Activated CD8-positive, alpha-beta T cell treated with anti-CD3 and anti-CD28 coated beads for 36 hours (primary cell): ENCODE results near the gene GTF2IRD1. TPM values are rescaled to one million over a fixed set of nuclear protein-coding genes. Genes with fewer than 3 reads are reported as not detected.
A peak's percentile ranks its signal among the peaks of the same experiment; 100 is the strongest.

Source experiments
- ATAC-seq: fragments of 200-7000 bp; cut with Tn5 transposase; one replicate; pipeline ENCODE4 v1.10.0; 2021; ENCODE audit warnings: mild to moderate bottlenecking, moderate library complexity
- CTCF ChIA-PET: fragments of 350-600 bp; sonication (Branson Sonifier 250); formaldehyde crosslinking; loops from one replicate; lab custom pipeline; 2021; ENCODE audit warnings: antibody characterized with exemption; lab: Charles Lee
- POLR2A ChIA-PET: fragments of 350-600 bp; sonication (Branson Sonifier 250); formaldehyde crosslinking; loops from one replicate; lab custom pipeline; 2021; ENCODE audit warnings: antibody characterized with exemption; lab: Charles Lee
- DNase-seq: peaks from one replicate; pipeline ENCODE4 v3.0.0-alpha.2; 2020
- H3K27ac Mint-ChIP-seq: one replicate; pipeline ENCODE4 v1.8.0; 2021; ENCODE audit warnings: mild to moderate bottlenecking, mixed read lengths
- H3K27me3 Mint-ChIP-seq: one replicate; pipeline ENCODE4 v1.8.0; 2021; ENCODE audit warnings: mixed read lengths
- H3K36me3 Mint-ChIP-seq: one replicate; pipeline ENCODE4 v1.8.0; 2021; ENCODE audit warnings: low read depth, mixed read lengths
- H3K4me1 Mint-ChIP-seq: one replicate; pipeline ENCODE4 v1.8.0; 2021; ENCODE audit warnings: low read depth, mixed read lengths
- H3K4me3 Mint-ChIP-seq: one replicate; pipeline ENCODE4 v1.8.0; 2021; ENCODE audit warnings: mild to moderate bottlenecking, moderate library complexity, mixed read lengths
- H3K9me3 Mint-ChIP-seq: one replicate; pipeline ENCODE4 v1.8.0; 2021; ENCODE audit warnings: mixed read lengths
- CTCF ChIP-seq: fragments of 200-600 bp; IDR thresholded peaks from one replicate; pipeline ENCODE4 v1.8.0; 2022; ENCODE audit warnings: antibody characterized with exemption, mild to moderate bottlenecking
- intact Hi-C: fragments of 100-400 bp; cut with micrococcal nuclease; formaldehyde crosslinking; loops from one replicate; pipeline ENCODE4 v1.10.0; 2022
- total RNA-seq, 2 experiments: library from RNA; stranded (reverse); gene quantifications; one replicate each; pipeline ENCODE4 v1.2.3, GENCODE V29; 2021

Gene GTF2IRD1
- 1 to 10 TPM; 1.2 to 1.4 TPM for total RNA-seq

GRCh38 chr7:74453322-74454011 lies at the start of gene GTF2IRD1:
TSS of gene GTF2IRD1 (plus strand) at chr7:74453906. CDS start at chr7:74508081, 54,175 bp downstream.
- Mint-ChIP-seq H3K4me3 (peak within 1 kb of the TSS; percentile 58), H3K27ac (peak within 1 kb of the TSS; percentile 85), H3K4me1 (peaks cover 10% of the 10 kb centered on the region), H3K27me3 (peaks cover 12% of the 10 kb centered on the region), H3K36me3 (no peaks in the 10 kb centered on the region), H3K9me3 (no peaks in the 10 kb centered on the region)
- ATAC-seq: peak; percentile 15
- TF ChIP-seq CTCF: no peak
- ChIA-PET CTCF (no interaction called here), POLR2A (no interaction called here)
- intact Hi-C loops: loop anchor here (10.0 kb wide), 1 partner anchor 91 kb away; no protein-coding TSS in a partner anchor
- DNase-seq: peak; percentile 64

DNA sequence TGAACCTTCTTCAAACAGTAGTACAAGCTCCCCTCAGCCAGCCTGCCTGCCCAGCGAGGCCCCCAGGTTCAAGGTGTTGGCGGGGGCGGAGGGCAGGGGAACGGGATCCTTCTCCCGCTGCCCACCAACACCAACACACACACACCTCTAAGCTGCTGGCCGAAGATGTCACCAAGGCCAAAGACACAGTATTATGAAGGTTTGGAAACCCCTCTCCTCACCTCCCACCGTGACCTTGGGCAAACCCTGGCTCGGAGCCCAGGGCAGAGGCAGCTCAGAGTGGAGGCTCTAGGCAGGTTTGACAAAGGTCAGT lies 49.4 kb upstream of the GTF2IRD1 start:
- DNase-seq (no peak), ATAC-seq (no peak)
- no peak overlapping the region for H3K27ac Mint-ChIP-seq
- H3K9me3 Mint-ChIP-seq: no peaks in the 10 kb centered on the region
- no peak overlapping the region for H3K4me3 Mint-ChIP-seq
- H3K27me3 Mint-ChIP-seq: peaks cover 1% of the 10 kb centered on the region
- H3K4me1 Mint-ChIP-seq: no peaks in the 10 kb centered on the region
- TF ChIP-seq CTCF: no peak
- H3K36me3 Mint-ChIP-seq: no peaks in the 10 kb centered on the region
- ChIA-PET CTCF (interaction anchor here (2.6 to 11.5 kb wide), 2 partner anchors 13 to 199 kb away, joined by 8 to 197 read pairs; no protein-coding TSS in a partner anchor), POLR2A (no interaction called here)
- intact Hi-C loops: loop anchor here (10.0 kb wide), 1 partner anchor 340 kb away; no protein-coding TSS in a partner anchor

DNA sequence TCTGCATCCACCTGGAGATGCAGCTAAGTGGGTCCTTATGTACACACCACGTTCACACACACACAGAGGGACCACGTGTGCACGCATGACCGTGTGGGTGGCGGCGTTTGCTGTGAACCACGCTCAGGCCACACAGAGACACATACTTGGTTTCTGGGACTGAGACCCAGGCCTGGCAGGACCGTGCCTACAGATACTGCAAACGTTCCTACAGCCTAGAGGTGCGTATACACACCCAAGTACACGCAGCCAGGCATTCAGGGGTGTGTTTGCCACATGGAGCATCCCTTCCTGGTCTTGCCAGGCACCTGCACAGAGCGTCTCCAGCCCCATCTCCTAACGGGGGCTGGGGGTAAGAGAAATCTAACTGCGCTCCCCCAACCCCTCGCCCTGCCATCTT lies 49.0 kb upstream of the GTF2IRD1 start:
- Mint-ChIP-seq H3K27me3 (peaks cover 1% of the 10 kb centered on the region), H3K27ac (no peak overlapping the region), H3K9me3 (no peaks in the 10 kb centered on the region), H3K4me1 (no peaks in the 10 kb centered on the region), H3K36me3 (no peaks in the 10 kb centered on the region), H3K4me3 (no peak overlapping the region)
- CTCF ChIA-PET: interaction anchor here (0.6 to 11.5 kb wide), 4 partner anchors 9 to 272 kb away, joined by 3 to 197 read pairs (median 6); no protein-coding TSS in a partner anchor
- ATAC-seq (no peak), DNase-seq (no peak)
- intact Hi-C loops: loop anchor here (10.0 kb wide), 1 partner anchor 340 kb away; no protein-coding TSS in a partner anchor
- no peak for TF ChIP-seq CTCF
- POLR2A ChIA-PET: no interaction called here

GRCh38 chr7:74405191-74405898 lies 48.4 kb upstream of the GTF2IRD1 start:
- intact Hi-C loops: loop anchor here (10.0 kb wide), 1 partner anchor 341 kb away; no protein-coding TSS in a partner anchor
- CTCF ChIA-PET: interaction anchor here (0.6 to 11.5 kb wide), 6 partner anchors 10 to 272 kb away, joined by 3 to 197 read pairs (median 4); no protein-coding TSS in a partner anchor
- TF ChIP-seq CTCF: peak; percentile 33
- no peaks in the 10 kb centered on the region for H3K36me3 Mint-ChIP-seq
- H3K4me3 Mint-ChIP-seq: no peak overlapping the region
- H3K4me1 Mint-ChIP-seq: no peaks in the 10 kb centered on the region
- no peak overlapping the region for H3K27ac Mint-ChIP-seq
- ATAC-seq: no peak
- H3K27me3 Mint-ChIP-seq: peaks cover 1% of the 10 kb centered on the region
- DNase-seq: peak; percentile 29
- no peaks in the 10 kb centered on the region for H3K9me3 Mint-ChIP-seq
- POLR2A ChIA-PET: interaction anchor here (0.6 kb wide), 1 partner anchor 177 kb away, joined by 3 read pairs; no protein-coding TSS in a partner anchor
